NCI-H345 treated with DMSO at 0.1 percent for 48 hours (cell line): ENCODE results near the gene ATP11A.

Source experiments
- DNase-seq: peaks from one replicate; lab custom pipeline; 2025; ENCODE audit not compliant: unreplicated experiment; lab: John Stamatoyannopoulos, UW

ATP11A gene

DNA sequence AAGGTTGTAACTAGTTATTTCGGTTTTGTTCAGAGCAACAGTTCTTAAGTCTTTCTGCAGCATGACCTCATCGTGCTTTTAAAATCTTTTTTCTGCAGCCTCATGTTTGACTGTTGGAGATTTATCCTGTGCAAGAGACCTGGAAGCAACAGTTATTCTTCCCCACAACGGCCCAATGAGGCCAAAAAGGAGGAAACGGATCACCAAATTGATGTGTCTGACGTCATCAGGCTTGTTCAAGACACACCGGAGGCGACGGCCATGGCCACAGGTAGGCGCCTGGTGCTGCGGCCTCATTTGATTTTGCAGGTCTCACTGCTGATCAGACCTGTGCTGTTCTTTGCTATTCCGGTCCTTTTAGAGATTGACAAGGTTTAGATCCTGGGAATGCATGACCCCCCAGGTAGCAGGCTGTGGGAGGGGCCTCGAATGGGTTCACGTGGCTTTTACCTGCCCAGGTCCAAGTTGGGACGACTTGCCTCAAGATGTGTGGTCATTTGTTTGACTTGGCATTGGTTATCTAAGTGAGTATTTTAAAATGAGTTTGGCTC lies 212.3 kb downstream of the ATP11A start:
- DNase-seq: no peak

DNA sequence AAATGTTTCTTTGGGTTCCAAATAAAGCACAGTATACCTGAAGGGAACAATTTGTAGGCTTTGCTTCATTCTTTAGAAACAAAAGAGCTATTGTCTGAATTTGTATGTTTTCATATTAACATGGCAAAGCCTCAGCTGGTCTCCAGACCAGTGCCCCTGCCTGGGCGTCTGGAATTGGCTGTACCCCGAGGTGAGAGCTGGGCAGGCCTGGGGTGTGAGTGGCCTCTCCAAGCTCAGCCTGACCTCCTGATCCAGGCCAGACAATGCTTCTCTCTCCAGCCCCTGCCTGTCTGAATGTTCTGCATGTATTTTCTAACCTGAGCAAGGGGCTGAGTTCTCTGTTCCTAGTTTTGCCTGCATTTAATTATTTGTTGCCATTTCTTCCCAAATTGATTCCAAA lies 212.8 kb downstream of the ATP11A start:
- DNase-seq: no peak

DNA sequence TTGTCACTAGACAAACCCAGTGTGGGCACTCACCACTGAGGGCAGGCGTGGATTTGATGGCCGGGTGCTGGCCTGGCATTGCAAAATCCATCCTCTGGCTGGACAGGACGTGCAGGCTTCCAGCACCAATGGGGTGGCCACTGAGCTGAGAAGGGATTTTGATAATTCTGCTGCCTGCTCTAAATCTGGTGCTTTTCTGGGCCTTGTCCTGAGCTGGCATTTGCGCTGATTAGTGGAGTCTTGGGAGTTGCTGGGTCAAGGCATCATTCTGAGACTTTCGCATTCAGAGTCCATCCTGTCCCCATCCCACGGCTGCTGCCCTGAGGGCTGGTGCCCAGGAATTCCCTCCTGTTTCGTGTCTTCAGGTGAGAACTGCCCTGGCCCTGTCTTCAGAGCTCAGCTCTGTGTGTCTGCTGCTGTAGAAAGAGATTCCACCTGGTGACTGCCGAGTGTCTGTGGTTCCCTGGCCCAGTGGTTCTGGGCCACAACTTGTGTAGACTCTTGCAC lies 213.3 kb downstream of the ATP11A start:
- no peak for DNase-seq

DNA sequence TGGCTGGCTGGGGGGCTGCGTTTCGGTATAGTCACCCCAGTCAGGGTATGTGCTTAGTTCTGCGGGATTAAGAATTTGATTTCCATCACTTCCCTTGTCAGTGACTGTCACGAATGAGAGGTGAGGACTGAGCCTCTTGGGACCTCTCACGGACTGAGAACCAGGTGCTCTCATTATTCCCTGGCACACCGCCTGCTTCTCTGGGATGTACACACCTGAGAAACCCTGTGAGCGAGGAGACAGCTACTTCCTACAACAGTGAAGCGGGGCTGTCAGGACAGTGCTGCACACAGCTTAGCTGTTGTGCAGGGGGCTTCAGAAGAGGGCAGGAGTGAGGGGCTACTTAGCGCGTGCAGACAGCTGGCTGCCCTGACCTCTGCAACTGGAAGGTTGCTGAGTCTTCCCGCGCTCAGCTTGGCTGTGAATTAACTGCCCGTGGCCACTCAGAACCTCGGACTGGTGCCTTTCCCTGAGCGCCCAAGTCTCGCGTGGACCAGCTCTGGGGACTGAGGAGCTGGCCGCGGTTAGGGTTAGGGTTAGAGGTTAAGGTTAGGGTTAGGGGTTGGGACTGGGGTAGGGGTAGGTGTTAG lies 213.9 kb downstream of the ATP11A start:
- peak; percentile 85 for DNase-seq

DNA sequence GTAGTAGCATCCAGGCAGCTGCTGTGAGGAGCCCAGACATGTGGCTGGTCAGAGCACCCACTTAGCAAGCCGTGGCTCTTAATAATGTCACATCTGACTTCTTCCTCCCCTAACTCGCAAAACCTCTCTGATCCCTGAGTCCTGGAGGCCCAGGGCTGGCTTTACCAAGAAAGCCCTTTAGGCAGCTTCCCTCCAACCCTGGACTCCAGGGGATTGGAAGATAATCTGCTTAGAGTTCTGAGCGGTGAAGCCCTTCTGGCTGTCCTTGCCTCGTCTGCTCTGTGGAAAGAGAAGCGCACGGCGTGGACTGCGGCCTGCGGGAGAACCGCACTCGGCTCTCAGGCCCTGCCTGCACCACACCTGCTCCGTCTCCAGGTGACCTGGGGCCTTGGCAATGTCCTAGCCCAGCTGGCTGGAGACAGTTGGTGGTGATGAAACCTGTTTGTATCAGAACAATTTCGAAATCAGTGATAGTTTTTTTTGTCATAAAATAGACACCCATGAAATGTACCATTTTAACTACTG lies 214.7 kb downstream of the ATP11A start:
- no peak for DNase-seq

DNA sequence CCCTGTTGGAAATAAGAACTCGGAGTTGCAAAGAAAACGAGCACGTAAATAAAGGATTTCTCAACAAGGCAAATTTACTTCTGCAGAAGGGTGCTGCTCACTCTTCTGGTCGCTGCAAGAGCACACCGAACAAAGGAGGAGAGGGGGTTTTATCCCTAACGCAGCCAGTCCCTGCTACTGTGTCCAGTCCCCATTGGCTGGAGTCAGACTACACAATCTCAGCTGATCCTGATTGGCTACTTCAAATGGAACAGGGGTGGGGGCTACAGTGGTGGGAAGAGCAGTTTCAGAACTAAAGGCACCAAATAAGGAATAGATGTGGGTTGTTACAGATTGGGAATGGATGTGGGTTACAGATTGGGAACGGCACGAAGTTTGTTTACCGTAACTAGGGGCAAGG lies 215.2 kb downstream of the ATP11A start:
- no peak for DNase-seq

DNA sequence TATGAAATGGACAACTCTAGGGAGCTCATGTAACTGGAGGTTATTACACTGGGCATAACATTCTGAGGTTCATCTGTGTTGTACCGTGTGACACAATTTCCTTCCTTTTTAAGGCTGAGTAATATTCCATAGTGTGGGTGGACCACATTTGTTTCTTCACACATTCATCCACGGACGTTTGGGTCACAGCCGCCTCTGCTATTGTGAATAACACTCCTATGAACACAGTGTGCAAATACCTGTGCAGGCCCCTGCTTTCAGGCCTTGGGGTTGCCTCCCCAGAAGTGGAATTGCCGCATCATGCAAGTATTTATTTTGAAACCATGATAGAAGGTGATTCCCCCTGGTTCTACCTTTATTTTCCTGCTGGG lies 215.8 kb downstream of the ATP11A start:
- no peak for DNase-seq

DNA sequence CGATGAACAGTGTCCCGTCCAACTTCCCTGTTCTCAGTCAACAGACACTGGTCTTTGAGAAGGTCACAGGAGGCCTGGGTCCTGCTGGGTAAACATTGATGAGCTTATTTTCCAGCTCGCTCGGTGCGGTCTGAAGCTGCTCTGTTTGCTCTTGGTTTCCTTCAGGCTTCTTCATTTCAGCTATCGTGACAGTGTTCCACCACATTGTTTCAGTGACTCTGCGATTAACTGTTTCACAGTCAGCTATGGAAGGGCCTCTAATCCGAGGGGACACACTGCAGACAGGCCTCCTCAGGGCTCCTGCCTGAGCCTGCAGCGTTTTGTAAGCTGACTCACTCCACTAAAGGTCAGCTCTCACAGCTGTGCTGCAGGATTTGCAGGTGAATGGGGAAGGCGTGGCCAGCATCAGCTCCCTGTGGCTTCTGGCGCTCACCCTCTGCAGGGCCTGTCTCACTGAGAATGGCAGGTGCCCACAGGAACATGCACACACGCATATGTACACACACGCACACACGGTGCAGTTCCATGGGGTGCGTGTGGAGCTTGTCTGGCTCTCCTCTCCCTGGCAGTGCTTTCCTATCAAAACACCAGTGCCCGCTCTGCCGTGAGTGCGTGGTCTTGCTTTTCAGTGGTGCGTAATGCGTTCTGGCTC lies 216.3 kb downstream of the ATP11A start:
- peak; percentile 85 for DNase-seq

DNA sequence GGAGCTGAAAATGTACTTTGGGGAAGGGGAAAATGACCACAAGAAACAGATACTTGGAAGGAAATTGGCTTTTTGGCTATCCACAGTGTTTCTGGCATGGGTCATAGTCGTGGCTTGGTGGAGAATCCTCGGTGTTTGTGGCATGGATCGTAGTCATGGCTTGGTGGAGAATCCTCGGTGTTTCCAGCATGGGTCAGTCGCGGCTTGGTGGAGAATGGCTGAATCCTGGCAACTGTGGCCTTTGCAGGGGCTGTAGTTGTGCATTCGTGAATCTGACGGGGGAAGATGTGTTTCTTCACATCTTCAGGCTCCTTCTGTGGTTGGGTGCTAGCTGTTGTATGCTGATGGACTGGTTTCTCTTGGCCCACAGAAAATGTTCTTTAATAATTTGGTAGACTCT lies 217.4 kb downstream of the ATP11A start:
- no peak for DNase-seq

DNA sequence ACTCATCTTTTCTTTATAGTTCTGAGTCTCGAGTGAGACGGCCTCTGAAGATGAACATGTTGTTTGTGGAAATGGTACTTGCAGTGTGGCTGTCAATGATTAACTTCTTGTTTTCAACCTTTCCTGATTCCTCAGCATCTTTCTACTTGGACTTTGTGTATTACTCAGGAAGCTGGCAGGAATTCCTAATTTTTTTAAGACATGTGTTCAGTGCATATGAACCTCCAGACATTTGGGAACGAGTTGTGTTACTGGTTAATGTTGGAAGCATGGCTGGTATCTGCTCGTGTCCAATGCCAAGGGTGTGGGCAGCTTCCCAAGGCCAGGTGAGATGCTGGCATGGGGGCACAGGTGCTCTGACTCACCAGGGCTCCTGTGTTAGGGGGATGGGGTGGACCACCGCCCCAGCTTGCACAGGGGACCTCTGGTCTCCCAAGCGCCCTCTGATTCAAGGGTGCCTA lies 218.1 kb downstream of the ATP11A start:
- no peak for DNase-seq

DNA sequence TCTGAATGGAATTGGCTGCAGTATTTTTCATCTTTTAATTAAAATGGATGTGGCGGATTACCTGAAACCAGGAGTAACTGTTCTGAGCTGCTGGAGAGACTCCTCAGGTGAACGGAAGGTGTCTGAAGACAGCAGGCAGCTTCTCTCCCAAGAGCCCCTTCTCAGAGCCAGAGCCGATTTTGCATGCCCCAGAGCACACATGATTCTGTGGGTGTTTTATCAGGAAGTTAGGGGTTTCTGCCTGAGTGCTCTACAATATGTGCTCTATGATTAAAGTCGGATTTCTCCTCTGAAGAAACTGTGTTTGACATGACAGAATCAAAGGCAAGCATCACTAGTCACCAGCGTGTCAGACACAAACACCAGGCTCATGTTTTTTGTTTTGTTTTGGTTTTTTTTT lies 218.5 kb downstream of the ATP11A start:
- no peak for DNase-seq

DNA sequence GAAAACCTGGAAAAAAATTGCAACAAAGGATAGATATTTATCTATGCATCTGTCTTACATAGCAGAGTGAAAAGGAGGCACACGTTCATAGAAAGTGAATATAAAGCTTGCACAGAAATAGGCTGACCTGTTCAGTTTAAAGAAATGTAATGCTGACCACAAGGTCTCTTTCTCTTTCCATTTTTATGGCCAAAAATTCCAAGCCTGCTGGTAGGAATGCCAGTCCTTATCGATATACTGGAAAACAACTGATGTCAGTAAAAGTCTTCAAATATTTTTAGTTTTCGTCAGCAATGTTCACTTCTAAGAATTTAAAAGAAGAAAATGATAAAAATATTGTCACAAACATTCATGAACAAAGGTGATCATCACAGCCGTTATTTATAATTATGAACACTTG lies 220.2 kb downstream of the ATP11A start:
- no peak for DNase-seq

DNA sequence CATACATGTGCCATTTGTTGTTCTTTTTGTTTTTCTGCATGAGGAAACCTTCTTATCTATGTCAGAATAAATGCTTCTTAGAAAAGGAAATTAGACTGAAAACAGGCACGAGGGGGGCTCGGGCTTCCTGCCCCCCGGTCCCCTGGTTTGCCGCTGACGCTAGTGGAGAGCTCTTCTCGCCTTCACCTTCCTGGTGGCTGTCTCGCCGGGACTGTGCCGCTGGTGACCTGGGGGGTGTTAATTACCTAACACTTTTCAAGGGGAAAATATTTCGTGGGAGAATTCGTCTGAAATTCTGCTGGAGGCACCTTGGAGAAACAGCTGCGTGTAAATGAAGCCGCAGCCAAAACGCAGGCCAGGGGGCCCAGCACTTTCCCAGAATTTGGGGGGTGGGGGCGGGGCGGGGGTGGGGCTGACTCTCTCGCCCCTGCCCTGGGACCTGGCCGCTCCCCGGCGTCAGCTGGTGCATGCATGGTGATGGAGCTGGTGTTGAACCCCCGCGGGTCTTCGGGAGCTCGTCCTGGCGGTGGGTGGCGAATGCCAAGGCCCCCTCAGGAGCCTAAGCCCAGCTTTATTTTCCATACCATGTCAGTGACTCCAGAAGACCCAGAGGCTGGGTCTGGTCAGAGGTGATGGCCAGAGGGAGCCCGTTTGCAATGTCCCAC lies 220.9 kb downstream of the ATP11A start:
- DNase-seq: no peak

DNA sequence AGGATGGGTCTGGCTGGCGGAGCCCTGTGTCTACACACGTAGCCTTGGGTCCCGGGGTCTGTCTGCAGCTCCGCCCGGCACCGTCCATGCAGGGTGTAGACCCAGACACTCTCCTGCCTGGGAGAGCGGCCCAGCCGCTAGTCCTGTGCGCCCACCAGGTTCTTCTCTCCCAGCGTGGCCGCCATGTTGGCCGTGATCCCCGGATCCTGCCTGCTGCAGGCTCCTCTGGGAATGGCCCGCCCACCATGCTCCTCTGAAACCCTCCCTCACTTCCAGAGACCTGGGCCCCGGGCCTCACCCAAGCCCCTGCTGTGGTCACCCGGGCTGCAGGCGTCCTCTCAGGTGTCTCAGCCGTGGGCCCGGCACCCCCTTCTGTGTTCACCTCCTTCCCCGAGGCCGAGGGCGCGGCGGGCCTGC lies 221.5 kb downstream of the ATP11A start:
- DNase-seq: no peak

DNA sequence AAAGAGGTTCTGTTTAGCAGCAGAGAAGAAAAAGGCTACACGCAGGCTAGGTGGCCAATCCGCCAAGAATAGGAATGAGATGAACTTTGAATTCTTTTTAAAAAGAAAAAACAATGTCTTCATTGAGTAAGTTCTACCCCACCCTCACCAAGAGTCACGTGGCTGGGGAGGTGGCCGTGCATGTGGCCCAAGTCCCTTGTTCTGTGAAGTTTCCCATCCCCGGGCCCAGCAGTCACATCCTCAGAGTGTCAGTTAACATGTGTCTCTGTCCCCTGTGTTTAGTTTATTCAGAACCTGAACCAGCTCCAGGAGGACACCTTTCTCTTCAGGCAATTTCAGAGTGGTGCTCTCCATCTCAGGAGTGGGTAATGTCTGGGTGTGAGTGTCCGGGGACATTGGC lies 222.0 kb downstream of the ATP11A start:
- DNase-seq: no peak

DNA sequence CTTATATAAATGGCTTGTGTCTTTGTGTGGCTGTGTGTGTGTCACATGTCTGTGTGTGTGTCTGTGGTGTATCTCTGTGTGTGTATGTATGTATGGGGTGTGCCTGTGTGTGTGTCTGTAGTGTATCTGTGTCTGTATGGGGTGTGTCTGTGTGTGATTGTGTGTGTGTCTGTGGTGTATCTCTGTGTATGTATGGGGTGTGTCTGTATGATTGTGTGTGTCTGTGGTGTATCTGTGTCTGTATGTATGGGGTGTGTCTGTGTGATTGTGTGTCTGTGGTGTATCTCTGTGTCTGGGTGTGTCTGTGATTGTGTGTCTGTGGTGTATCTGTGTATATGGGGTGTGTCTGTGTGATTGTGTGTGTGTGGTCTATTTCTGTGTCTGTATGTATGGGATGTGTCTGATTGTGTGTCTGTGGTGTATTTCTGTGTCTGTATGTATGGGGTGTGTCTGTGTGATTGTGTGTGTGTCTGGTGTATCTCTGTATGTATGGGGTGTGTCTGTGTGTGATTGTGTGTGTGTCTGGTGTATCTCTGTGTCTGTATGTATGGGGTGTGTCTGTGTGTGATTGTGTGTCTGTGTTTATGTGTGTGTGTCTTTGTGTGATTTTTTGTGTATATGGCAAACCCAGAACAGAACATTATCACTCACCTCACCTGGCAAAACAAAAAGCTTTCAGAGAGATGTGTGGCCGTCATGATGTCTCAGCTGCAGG lies 223.0 kb downstream of the ATP11A start:
- no peak for DNase-seq

DNA sequence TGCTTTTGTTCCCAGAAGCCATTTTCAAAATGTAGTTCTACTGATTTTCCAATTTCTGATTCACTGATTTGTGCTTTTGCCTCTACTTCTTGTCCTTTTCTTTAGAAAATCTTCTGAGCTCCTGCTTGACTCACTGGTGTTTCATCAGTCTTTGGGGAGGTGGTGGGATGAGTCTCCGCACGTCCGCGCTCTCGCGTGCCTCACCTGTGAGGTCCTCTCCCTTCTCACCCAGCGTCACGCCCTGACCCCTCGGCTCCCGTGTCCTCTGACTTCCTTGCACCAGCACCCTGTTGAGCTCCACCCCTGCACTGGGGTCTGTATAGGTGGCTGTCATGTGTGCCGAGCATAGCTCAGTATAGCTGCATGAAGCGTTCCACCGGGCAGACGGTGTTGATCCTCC lies 226.5 kb downstream of the ATP11A start:
- no peak for DNase-seq

DNA sequence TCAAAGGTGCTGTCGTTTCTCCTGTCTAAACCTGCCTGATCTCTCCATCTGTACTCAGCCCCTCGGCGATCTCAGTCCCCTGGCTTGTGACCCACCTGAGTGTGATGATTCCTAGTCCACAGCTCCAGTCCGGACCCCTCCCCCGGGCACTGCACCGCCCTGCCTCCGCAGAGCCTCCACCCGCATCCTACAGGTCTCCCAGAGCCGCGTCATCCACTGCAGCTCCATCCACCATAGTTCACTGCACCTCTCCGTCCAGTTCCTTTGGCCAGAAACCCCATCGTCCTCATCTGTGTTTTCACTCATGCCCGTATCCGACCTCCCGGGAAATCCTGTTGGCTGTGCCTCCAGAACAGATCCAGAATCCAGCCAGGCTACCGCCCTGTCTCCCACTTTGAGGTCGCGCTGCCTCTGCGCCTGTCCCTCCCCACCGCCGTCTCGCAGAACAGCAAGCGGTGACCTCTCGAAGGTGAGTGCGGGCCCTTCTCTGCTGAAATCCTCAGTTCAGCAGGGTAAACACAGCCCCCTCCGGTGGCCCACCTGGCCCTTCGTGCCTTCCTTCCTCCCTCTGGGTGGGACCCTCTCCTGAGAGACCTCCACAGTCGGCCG lies 227.3 kb downstream of the ATP11A start:
- no peak for DNase-seq

DNA sequence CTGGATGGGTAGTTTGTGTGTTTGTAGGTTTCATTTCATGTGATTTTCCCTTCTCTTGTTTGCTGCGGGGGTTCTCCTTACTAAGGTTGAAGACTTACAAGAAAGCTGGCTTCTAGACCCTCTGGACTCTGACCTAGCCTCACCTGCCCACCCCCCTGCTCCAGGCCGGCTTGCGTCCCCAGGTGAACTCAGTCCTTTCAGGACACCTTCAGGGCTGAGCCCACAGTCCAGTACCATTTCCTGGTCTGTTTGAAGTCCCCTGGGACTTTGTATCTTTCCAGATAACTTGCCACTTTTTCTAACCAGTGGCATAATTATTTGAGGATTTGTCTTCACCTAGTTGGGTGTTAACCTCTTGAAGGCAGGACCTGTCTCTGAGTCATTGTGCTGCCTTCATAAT lies 227.9 kb downstream of the ATP11A start:
- DNase-seq: no peak

DNA sequence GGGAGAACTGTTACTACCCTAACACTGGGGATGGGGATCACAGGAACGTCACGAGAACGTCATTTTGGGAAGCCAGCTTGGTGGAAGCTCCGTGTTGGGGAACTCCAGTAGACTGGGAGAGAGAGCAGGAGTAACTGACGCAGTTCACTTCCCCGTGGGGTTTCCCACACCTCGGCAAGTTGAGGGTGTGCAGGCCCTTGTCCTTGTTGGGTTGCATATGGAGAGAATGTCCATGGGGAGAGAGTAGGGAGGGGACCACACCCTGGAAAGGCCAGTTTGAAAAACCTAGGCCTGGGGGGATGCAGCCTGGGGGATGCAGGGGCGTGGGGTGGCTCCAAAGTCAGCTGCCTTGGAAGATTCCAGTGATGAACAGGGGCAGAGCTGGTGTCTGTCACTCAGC lies 228.4 kb downstream of the ATP11A start:
- DNase-seq: no peak

DNA sequence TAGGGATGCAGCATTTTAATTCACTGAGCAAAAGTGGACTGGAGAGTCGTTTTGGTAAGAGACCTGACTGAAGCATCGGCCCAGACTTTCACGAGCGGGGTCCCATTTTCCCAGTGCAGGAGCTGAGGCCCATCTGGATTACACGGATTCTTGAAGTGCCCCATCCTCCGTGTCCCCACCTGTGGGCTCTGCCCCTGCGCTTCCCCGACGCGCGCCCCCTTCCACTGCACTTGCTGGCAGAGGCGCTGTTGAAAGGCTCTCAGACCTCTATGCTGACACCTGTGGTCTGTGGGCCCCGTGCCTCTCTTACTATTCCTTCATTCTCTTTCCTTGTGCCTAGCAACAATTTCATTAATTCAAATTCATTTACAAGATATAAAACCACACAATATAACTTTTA lies 228.9 kb downstream of the ATP11A start:
- no peak for DNase-seq
